IMR-90 (cell line): Measurements from ENCODE around the gene ERCC5. TPM values are rescaled to one million over a fixed set of nuclear protein-coding genes. Genes with fewer than 3 reads are reported as not detected.

Experiments used
- ATAC-seq: fragments of 200-7000 bp; cut with Tn5 transposase; 2 replicates; pipeline ENCODE4 v1.9.1; 2020; ENCODE audit warnings: low read depth, mild to moderate bottlenecking, moderate library complexity
- BruUV-seq: library from RNA; stranded (reverse); fragments of 400-500 nt; replicated peaks from 2 replicates; lab custom pipeline; 2021; lab: Mats Ljungman, UMichigan
- CTCF ChIA-PET: fragments of 300-600 bp; formaldehyde crosslinking; extraction: SDS; loops from one replicate; lab custom pipeline; 2021; ENCODE audit warnings: antibody characterized with exemption; lab: Yijun Ruan, JAX
- POLR2A ChIA-PET: fragments of 300-600 bp; sonication (Branson Sonifier 250); formaldehyde crosslinking; loops from one replicate; lab custom pipeline; 2022; ENCODE audit warnings: antibody characterized with exemption; ENCODE audit not compliant: unreplicated experiment; lab: Charles Lee
- DNase-seq: peaks from one replicate; pipeline ENCODE4 v3.0.0; 2013
- H2AFZ ChIP-seq: replicated peaks from 2 replicates; pipeline ENCODE3; 2013; ENCODE audit warnings: low read length, mild to moderate bottlenecking; ENCODE audit not compliant: poor library complexity
- H2AK5ac ChIP-seq: 2 replicates; pipeline ENCODE4 v1.6.1; 2013; ENCODE audit warnings: low read depth, low read length, inconsistent platforms
- H2AK9ac ChIP-seq: replicated peaks from 2 replicates; pipeline ENCODE3; 2013; ENCODE audit warnings: mild to moderate bottlenecking, low read depth, low read length, moderate library complexity; ENCODE audit not compliant: poor library complexity
- H2BK120ac ChIP-seq: 2 replicates; pipeline ENCODE4 v1.6.1; 2013; ENCODE audit warnings: low read depth, low read length, inconsistent platforms
- H2BK15ac ChIP-seq: 3 replicates; pipeline ENCODE4 v1.6.1; 2013; ENCODE audit warnings: low read depth, low read length, inconsistent platforms
- H2BK20ac ChIP-seq: 2 replicates; pipeline ENCODE4 v1.6.1; 2013; ENCODE audit warnings: low read depth, mild to moderate bottlenecking, inconsistent platforms, low read length, moderate library complexity
- H2BK5ac ChIP-seq: 2 replicates; pipeline ENCODE4 v1.6.1; 2013; ENCODE audit warnings: mild to moderate bottlenecking, low read depth, low read length, inconsistent platforms; ENCODE audit not compliant: poor library complexity, severe bottlenecking
- H3K14ac ChIP-seq: replicated peaks from 2 replicates; pipeline ENCODE4 v1.6.1; 2013; ENCODE audit warnings: low read depth, low read length, inconsistent platforms
- H3K18ac ChIP-seq: 2 replicates; pipeline ENCODE4 v1.6.1; 2013; ENCODE audit warnings: low read depth, low read length, control low read depth
- H3K23ac ChIP-seq: 2 replicates; pipeline ENCODE4 v1.6.1; 2013; ENCODE audit warnings: low read depth, low read length, inconsistent platforms
- H3K27ac ChIP-seq: 2 replicates; pipeline ENCODE4 v1.5.1; 2013; ENCODE audit warnings: mild to moderate bottlenecking, control low read depth, low read length; ENCODE audit not compliant: insufficient read depth
- H3K27me3 ChIP-seq: 2 replicates; pipeline ENCODE4 v1.6.1; 2013; ENCODE audit warnings: low read length; ENCODE audit not compliant: control insufficient read depth, insufficient read depth
- H3K36me3 ChIP-seq: 2 replicates; pipeline ENCODE4 v1.6.1; 2013; ENCODE audit warnings: low read length, mixed read lengths; ENCODE audit not compliant: control insufficient read depth, insufficient read depth
- H3K4ac ChIP-seq: 2 replicates; pipeline ENCODE4 v1.6.1; 2013; ENCODE audit warnings: low read depth, low read length, inconsistent platforms
- H3K4me1 ChIP-seq: 2 replicates; pipeline ENCODE4 v1.6.1; 2013; ENCODE audit warnings: low read length, mixed read lengths; ENCODE audit not compliant: control insufficient read depth, insufficient read depth
- H3K4me2 ChIP-seq: 2 replicates; pipeline ENCODE4 v1.6.1; 2013; ENCODE audit warnings: low read depth, mild to moderate bottlenecking, control low read depth, low read length, moderate library complexity
- H3K4me3 ChIP-seq: 2 replicates; pipeline ENCODE4 v1.5.1; 2013; ENCODE audit warnings: low read depth, mild to moderate bottlenecking, control low read depth, low read length, moderate library complexity; ENCODE audit not compliant: insufficient read depth
- H3K56ac ChIP-seq: 2 replicates; pipeline ENCODE4 v1.6.1; 2013; ENCODE audit warnings: low read length, inconsistent platforms; ENCODE audit not compliant: insufficient read depth; ENCODE audit errors: extremely low read depth
- H3K79me1 ChIP-seq, 2 experiments: 2 replicates each; pipeline ENCODE4 v1.6.1; 2013; ENCODE audit warnings: low read length in 2 of 2, inconsistent platforms in 1 of 2, low read depth in 1 of 2
- H3K9ac ChIP-seq: 2 replicates; pipeline ENCODE4 v1.6.1; 2013; ENCODE audit warnings: low read depth, low read length, control low read depth
- H3K9me1 ChIP-seq: 2 replicates; pipeline ENCODE4 v1.6.1; 2013; ENCODE audit warnings: low read length, inconsistent platforms; ENCODE audit not compliant: insufficient read depth
- H3K9me3 ChIP-seq: 2 replicates; pipeline ENCODE4 v1.6.1; 2013; ENCODE audit warnings: low read length; ENCODE audit not compliant: control insufficient read depth, insufficient read depth
- H4K20me1 ChIP-seq: 2 replicates; pipeline ENCODE4 v1.6.1; 2013; ENCODE audit warnings: low read length, inconsistent platforms; ENCODE audit not compliant: insufficient read depth
- H4K5ac ChIP-seq: 2 replicates; pipeline ENCODE4 v1.6.1; 2013; ENCODE audit warnings: mild to moderate bottlenecking, low read depth, low read length, control low read depth
- H4K8ac ChIP-seq, 2 experiments: 2 replicates each; pipeline ENCODE4 v1.6.1; 2013; ENCODE audit warnings: low read depth in 2 of 2, low read length in 2 of 2, control low read depth in 1 of 2, inconsistent platforms in 1 of 2
- H4K91ac ChIP-seq: 2 replicates; pipeline ENCODE4 v1.6.1; 2013; ENCODE audit warnings: low read depth, low read length, inconsistent platforms; ENCODE audit not compliant: insufficient read depth
- BHLHE40 ChIP-seq: fragments of 150-350 bp; IDR thresholded peaks from 2 replicates; pipeline ENCODE4 v1.6.1; 2016; ENCODE audit warnings: mild to moderate bottlenecking, low read depth, low read length
- CEBPB ChIP-seq: IDR thresholded peaks from 2 replicates; pipeline ENCODE4 v1.6.1; 2012; ENCODE audit warnings: low read depth, low read length, improper control_type of control experiment
- CHD1 ChIP-seq: IDR thresholded peaks from 2 replicates; pipeline ENCODE4 v1.6.1; 2012; ENCODE audit warnings: low read depth, low read length, improper control_type of control experiment
- CTCF ChIP-seq: conservative IDR thresholded peaks from 2 replicates; pipeline ENCODE4 v1.5.1; 2012; ENCODE audit warnings: mild to moderate bottlenecking, low read depth, low read length, improper control_type of control experiment
- ELK1 ChIP-seq: fragments of 150-350 bp; IDR thresholded peaks from 2 replicates; pipeline ENCODE4 v1.6.1; 2016; ENCODE audit warnings: low read depth, mild to moderate bottlenecking, low read length, moderate library complexity, borderline replicate concordance
- FOS ChIP-seq: fragments of 150-350 bp; IDR thresholded peaks from 2 replicates; pipeline ENCODE4 v1.6.1; 2016; ENCODE audit warnings: low read depth, low read length
- MAFK ChIP-seq: IDR thresholded peaks from 2 replicates; pipeline ENCODE4 v1.6.1; 2012; ENCODE audit warnings: low read depth, low read length, improper control_type of control experiment
- MXI1 ChIP-seq: IDR thresholded peaks from 2 replicates; pipeline ENCODE4 v1.6.1; 2012; ENCODE audit warnings: low read depth, mild to moderate bottlenecking, low read length, moderate library complexity, borderline replicate concordance
- NFE2L2 ChIP-seq: fragments of 150-350 bp; IDR thresholded peaks from 2 replicates; pipeline ENCODE4 v1.6.1; 2016; ENCODE audit warnings: low read depth, mild to moderate bottlenecking, low read length
- POLR2A ChIP-seq: IDR thresholded peaks from 2 replicates; pipeline ENCODE4 v1.6.1; 2012; ENCODE audit warnings: mild to moderate bottlenecking, low read depth, low read length
- RAD21 ChIP-seq: IDR thresholded peaks from 2 replicates; pipeline ENCODE4 v1.6.1; 2012; ENCODE audit warnings: low read length, improper control_type of control experiment
- RCOR1 ChIP-seq: IDR thresholded peaks from 2 replicates; pipeline ENCODE4 v1.6.1; 2012; ENCODE audit warnings: mild to moderate bottlenecking, low read length, improper control_type of control experiment; ENCODE audit not compliant: insufficient replicate concordance
- RFX5 ChIP-seq: IDR thresholded peaks from 2 replicates; pipeline ENCODE4 v1.8.0; 2012; ENCODE audit warnings: low read depth, mild to moderate bottlenecking, low read length, moderate library complexity
- USF2 ChIP-seq: fragments of 150-350 bp; IDR thresholded peaks from 2 replicates; pipeline ENCODE4 v1.6.1; 2017; ENCODE audit warnings: mild to moderate bottlenecking, antibody characterized with exemption, low read length, low read depth
- WGBS, 2 experiments: methylation state at CpG; one replicate each; pipeline versions ENCODE4 v1.1.5 to v1.1.7; 2013; ENCODE audit warnings: missing lambda C conversion rate in 2 of 2; ENCODE audit not compliant: insufficient read length in 1 of 2; ENCODE audit errors: extremely low coverage in 2 of 2; 5-methylcytosine and 5-hydroxymethylcytosine counted together
- dilution Hi-C: fragments of 300-500 bp; cut with HindIII; formaldehyde crosslinking; loops from one replicate; pipeline ENCODE4 v1.14.3; 2018; ENCODE audit warnings: low sequenced_read_pairs; ENCODE audit not compliant: unreplicated experiment
- in situ Hi-C: fragments of 300-500 bp; cut with MboI; formaldehyde crosslinking; loops from 3 replicates; pipeline ENCODE4 v1.14.3; 2019; ENCODE audit warnings: low sequenced_read_pairs, inconsistent platforms, mixed read lengths
- intact Hi-C: fragments of 100-400 bp; cut with micrococcal nuclease; formaldehyde crosslinking; loops from 2 replicates; pipeline ENCODE4 v1.10.0; 2022
- polyA plus RNA-seq, 3 experiments: library from polyadenylated mRNA; depleted of rRNA; stranded (reverse); fragments of >200 nt; gene quantifications; 2 replicates each; pipeline ENCODE4 v1.2.3, GENCODE V29; 2012; ENCODE audit warnings: low replicate concordance in 1 of 3
- total RNA-seq: library from RNA; depleted of rRNA; stranded (reverse); fragments of >200 nt; gene quantifications from 2 replicates; pipeline ENCODE4 v1.2.3, GENCODE V29; 2012

The ERCC5 gene
- total and polyA plus RNA-seq, 2 of the 4 experiments (the other 2 are of a cell fraction): 29.7 to 34.4 TPM

- Histone ChIP-seq H3K14ac (no peak overlapping the region), H3K36me3 (peaks cover 36% of the 10 kb centered on the region), H3K27ac (no peak overlapping the region), H3K79me1 (peaks cover 3 to 5% of the 10 kb centered on the region in 2 experiments; a peak in 1 of 4 replicates), H3K9me1 (no peaks in the 10 kb centered on the region), H3K4me2 (no peak overlapping the region), H3K9ac (no peak overlapping the region), H2AK5ac (no peak overlapping the region), H3K18ac (no peak overlapping the region), H4K20me1 (no peaks in the 10 kb centered on the region; the same call in 1 of the 2 replicates), H2AK9ac (no peak overlapping the region), H3K23ac (no peak overlapping the region), H2BK15ac (no peak overlapping the region), H4K91ac (no peak overlapping the region), H2BK20ac (no peak overlapping the region), H2AFZ (no peak overlapping the region), H3K27me3 (no peaks in the 10 kb centered on the region), H3K4me3 (no peak overlapping the region), H3K4ac (no peak overlapping the region), H2BK5ac (no peak overlapping the region), H3K56ac (no peak overlapping the region), H2BK120ac (no peak overlapping the region), H3K9me3 (no peaks in the 10 kb centered on the region), H4K8ac (no peak overlapping the region), H4K5ac (no peak overlapping the region), H3K4me1 (no peaks in the 10 kb centered on the region)
- in situ Hi-C loops (no loop called here), dilution Hi-C loops (no loop called here), intact Hi-C loops (no loop called here)
- no peak for DNase-seq
- WGBS, 2 experiments: 89% methylated on average over 3 of the region's 6 CpGs; no CpG with 5 or more reads in 1 of the 2 experiments
- no TSS peak for BruUV-seq
- TF ChIP-seq FOS (no peak), MXI1 (no peak; the same call in 1 of the 2 replicates), MAFK (no peak), NFE2L2 (no peak), RAD21 (no peak), USF2 (no peak), BHLHE40 (no peak), ELK1 (no peak), RCOR1 (no peak), RFX5 (no peak), CTCF (no peak), CEBPB (no peak), POLR2A (no peak), CHD1 (no peak)
- no peak for ATAC-seq
- CTCF ChIA-PET: interaction anchor here (1.6 kb wide), 1 partner anchor 14 kb away, joined by 4 read pairs; no protein-coding TSS in a partner anchor
- POLR2A ChIA-PET: no interaction called here
Observed at GRCh38 chr13:102856557-102856956, 10.7 kb downstream of the ERCC5 start.
